Hepatocyte (in vitro differentiated cells): Measurements from ENCODE around the gene RAD9A.

ENCODE experiments used
- EZH2 ChIP-seq: fragments of 200-600 bp; sonication (generic); IDR thresholded peaks from 2 replicates; pipeline ENCODE4 v1.6.1; 2016; ENCODE audit warnings: antibody characterized with exemption, mild to moderate bottlenecking, borderline replicate concordance
- EZH2phosphoT487 ChIP-seq: fragments of 200-600 bp; sonication (generic); IDR thresholded peaks from one replicate; pipeline ENCODE4 v1.6.1; 2018; ENCODE audit warnings: antibody characterized with exemption, mild to moderate bottlenecking, low read depth, moderate library complexity; ENCODE audit not compliant: unreplicated experiment, severe bottlenecking
- TF ChIP-seq, protein P1 (sequence below): fragments of 200-600 bp; sonication (generic); IDR thresholded peaks from 2 replicates; pipeline ENCODE4 v1.5.1; 2016; ENCODE audit warnings: antibody characterized with exemption, mild to moderate bottlenecking; ENCODE audit not compliant: poor library complexity

- TF ChIP-seq, protein P1, sequence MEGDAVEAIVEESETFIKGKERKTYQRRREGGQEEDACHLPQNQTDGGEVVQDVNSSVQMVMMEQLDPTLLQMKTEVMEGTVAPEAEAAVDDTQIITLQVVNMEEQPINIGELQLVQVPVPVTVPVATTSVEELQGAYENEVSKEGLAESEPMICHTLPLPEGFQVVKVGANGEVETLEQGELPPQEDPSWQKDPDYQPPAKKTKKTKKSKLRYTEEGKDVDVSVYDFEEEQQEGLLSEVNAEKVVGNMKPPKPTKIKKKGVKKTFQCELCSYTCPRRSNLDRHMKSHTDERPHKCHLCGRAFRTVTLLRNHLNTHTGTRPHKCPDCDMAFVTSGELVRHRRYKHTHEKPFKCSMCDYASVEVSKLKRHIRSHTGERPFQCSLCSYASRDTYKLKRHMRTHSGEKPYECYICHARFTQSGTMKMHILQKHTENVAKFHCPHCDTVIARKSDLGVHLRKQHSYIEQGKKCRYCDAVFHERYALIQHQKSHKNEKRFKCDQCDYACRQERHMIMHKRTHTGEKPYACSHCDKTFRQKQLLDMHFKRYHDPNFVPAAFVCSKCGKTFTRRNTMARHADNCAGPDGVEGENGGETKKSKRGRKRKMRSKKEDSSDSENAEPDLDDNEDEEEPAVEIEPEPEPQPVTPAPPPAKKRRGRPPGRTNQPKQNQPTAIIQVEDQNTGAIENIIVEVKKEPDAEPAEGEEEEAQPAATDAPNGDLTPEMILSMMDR, result no peak
- TF ChIP-seq EZH2phosphoT487 (no peak), EZH2 (no peak)
Observed at GRCh38 chr11:67417425-67417824, 25.6 kb downstream of the RAD9A start.
